SU-DHL-6 (cell line): ENCODE data around the gene LILRB3.

ENCODE experiments used
- CTCF ChIP-seq: fragments of 200-600 bp; sonication (generic); IDR thresholded peaks from one replicate; pipeline ENCODE4 v1.5.1; 2017; ENCODE audit warnings: antibody characterized with exemption, mild to moderate bottlenecking, low read length, moderate library complexity; ENCODE audit not compliant: insufficient read depth, poor library complexity, severe bottlenecking
- EZH2phosphoT487 ChIP-seq: fragments of 200-600 bp; sonication (generic), shearing (Covaris generic); conservative IDR thresholded peaks from 2 replicates; pipeline ENCODE4 v1.6.1; 2018; ENCODE audit warnings: mild to moderate bottlenecking, antibody characterized with exemption, low read length, moderate library complexity, mixed read lengths

- TF ChIP-seq CTCF: no peak
- TF ChIP-seq EZH2phosphoT487: no peak
Measured at GRCh38 chr19:54189735-54190502, 32.9 kb downstream of the LILRB3 start.
